ENCODE data around the gene DGKZ.

Gene DGKZ

DNA sequence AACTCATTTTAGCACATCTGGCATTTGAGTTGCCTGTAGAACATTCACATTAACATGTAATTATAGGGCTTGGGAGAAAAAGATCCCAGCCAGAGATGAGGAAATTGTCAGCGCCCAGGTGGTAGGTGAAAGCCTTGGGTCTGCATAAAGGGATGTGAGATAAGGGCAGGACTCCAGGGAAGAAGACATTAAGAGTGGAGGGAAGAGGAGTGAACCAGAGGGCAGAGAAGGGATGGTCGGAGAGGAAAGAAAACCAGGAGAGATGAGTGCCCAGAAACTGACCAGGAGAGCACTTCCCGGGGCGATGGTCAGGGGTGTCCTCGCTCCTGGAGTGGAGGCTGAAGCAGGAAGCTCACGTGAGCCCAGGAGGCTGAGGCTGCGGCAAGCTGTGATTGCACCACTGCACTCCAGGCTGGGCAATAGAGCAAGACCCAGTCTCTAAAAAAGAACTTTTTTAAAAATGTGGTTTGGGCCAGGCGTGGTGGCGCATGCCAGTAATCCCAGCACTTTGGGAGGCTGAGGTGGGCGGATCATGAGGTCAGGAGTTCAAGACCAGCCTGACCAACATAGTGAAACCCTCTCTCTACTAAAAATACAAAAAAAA is 20.3 kb upstream of the DGKZ start:
- DNase-seq = no peak

- peak; percentile 38 for DNase-seq
Observed at GRCh38 chr11:46327829-46328228, 19.4 kb upstream of the DGKZ start.

- DNase-seq = no peak
Observed at GRCh38 chr11:46330154-46330553, 17.1 kb upstream of the DGKZ start.

DNA sequence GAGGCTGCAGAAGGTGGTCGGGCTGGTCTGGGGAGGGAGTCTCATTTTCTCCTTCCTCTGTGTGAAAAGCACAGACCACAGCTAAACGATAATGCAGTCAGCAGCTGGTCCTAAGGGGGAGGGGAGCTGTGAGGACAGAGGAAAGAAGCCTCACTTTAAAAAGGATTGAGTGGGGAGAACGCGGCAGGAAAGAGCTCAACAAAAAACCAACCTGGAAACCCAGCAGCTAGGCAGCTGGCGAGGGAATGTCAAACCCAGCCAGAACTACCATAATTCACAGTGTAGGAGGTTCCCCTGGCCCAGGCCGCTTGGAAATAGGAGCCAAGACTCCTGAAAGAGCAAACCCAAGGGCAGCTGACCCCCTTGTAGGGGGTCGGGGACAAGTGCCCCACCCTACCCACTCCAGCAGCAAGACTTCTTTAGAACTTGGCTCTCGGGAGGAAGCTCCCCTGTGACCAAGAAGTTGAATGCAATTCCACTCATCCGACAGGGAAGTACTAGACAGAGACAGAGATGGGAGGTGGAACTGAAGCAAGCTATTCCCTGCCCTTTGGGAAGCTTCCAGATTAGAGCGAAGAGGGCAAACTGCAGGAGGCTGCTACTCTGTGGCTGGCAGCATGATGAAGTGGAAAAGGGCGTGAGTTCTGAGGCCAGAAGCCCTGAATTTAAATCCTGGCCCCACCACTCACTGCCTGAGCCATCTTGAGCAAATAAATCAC is 16.5 kb upstream of the DGKZ start:
- DNase-seq = no peak

DNA sequence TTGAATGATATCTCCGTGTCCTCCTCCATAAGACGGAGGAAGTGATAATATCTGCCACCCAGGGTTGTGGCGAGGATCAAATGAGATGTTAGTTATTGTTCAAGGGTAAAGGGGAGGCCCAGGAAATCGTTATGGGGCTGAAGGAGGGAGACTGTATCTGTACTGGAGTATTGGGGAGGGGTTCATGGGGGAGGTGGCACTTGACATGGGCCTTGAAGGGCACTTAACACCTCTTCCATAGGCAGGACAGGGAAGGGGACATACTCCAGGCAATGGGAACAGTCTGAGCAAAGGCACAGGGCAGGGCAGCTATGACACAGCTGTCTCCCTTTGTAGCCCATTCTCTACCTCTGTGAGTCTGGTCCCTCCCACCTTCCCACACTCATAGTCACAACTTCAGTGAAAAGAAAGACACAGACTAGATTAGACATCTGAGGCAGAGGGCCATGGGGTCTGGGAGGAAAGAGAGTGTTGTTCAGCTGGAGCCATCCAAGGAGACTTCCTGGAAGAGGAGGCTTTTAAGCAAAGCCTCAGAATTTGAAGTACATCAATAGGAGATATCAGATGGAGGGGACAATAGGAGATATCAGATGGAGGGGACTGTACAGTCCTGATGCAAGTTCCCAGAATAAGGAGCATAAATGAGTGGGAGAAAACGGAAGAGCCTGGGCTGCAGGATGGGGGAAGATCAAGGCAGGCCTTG is 15.8 kb upstream of the DGKZ start:
- no peak for DNase-seq

- no peak for DNase-seq
Observed at GRCh38 chr11:46332093-46332567, 15.1 kb upstream of the DGKZ start.

GRCh38 chr11:46332568-46333393 is 14.5 kb upstream of the DGKZ start:
- DNase-seq = no peak

DNA sequence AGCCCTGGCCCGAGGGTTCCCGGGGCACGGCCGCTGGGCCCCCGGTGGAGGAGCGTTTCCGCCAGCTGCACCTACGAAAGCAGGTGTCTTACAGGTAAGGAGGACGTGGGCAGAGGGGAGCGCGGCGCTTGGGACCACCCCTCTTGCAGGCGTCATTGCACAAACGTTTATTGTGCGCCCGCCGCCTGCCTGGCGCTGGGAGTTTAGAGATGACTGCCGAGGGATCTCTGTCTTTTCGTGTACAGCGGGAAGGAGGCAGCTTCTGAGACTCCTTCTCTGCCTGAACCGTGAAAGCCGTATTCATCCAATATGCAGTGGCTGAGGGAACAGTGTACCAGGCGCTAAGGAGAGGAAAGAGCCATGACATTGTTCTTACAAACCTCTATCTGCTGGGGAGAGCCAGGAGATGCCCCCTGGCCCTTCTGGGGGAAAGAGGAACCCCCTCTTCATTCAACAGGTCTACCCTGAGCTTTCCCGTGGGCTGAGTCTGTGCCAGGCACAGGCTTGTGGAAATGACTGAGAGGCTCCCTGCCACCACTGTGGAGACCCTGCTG is 13.8 kb upstream of the DGKZ start:
- no peak for DNase-seq

GRCh38 chr11:46334211-46334610 is 13.1 kb upstream of the DGKZ start:
- DNase-seq = no peak

GRCh38 chr11:46335271-46335670 is 12.0 kb upstream of the DGKZ start:
- DNase-seq = no peak

- DNase-seq = peak; percentile 29
Observed at GRCh38 chr11:46335890-46336562, 11.2 kb upstream of the DGKZ start.

GRCh38 chr11:46336563-46337180 is 10.6 kb upstream of the DGKZ start:
- no peak for DNase-seq

DNA sequence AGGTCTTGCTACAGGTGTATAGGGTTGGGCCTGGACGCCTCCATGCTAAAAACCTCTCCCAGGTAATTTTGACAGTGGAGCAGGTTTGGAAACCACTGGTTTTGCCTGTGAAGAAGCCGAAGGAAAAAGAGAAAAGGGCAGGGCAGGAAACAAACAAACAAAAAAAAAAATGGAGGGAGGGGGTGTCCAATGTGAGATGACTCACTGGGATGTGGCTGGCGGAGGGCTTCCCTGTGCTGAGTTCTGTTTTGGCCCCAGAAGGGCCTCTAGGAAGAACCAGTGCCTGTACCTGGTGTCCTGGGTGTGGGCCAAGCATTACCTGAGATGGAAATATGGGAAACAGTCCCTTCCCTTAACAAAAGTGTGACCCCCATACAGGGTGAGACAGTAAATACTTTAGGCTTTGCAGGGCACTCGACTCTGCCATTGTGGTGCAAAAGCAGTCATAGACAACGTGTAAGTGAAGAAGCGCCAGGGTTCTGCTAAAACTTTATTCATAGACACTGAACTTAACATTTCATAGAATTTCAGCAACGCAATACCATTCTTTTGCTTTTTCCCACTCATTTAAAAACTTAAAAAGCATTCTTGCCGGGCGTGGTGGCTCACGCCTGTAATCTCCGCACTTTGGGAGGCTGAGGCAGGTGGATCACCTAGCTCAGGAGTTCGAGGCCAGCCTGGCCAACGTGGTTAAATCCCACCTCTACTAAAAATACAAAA is 9.5 kb upstream of the DGKZ start:
- no peak for DNase-seq

- DNase-seq = no peak
Observed at GRCh38 chr11:46338636-46338987, 8.7 kb upstream of the DGKZ start.

GRCh38 chr11:46338988-46339666 is 8.1 kb upstream of the DGKZ start:
- peak; percentile 51 for DNase-seq

- no peak for DNase-seq
Observed at GRCh38 chr11:46339816-46340215, 7.4 kb upstream of the DGKZ start.

DNA sequence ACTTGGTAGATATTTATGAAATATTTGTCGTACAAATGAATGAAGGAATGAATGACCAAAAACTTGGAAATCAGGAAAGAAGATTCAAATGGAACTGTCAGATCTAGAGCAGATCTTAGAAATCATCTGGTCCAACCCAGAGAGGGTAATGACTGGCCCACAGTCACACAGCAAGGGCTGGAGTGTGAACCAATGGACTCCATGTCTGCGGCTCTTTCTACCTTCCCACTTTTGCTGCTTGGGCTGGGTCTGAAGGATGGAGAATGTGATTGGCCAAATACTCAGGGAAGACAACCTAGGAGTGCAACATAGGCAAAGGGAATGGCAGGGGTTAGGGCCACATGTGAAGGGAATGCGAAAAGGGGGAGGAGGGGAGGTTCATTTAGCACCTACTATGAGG is 5.8 kb upstream of the DGKZ start:
- DNase-seq = no peak

DNA sequence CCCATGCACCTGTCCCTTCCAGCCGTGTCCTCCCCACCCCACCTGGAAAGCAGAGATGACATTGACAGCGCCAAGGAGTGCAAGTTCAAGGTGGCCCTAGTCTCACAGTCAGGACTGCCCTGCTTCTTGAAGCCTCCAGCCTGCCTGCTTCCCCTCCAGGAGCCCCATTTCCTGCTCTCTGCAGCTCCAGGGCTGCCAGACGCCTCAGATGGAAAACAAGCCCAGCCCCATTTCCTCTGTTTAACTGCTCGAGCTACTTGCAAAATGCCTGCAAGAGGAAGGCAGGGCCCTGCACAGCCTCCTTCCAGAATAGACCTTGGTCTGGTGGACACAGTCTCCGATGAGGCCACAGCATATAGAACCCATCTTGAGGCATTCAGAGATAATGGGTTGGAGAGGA is 5.0 kb upstream of the DGKZ start:
- DNase-seq = no peak

DNA sequence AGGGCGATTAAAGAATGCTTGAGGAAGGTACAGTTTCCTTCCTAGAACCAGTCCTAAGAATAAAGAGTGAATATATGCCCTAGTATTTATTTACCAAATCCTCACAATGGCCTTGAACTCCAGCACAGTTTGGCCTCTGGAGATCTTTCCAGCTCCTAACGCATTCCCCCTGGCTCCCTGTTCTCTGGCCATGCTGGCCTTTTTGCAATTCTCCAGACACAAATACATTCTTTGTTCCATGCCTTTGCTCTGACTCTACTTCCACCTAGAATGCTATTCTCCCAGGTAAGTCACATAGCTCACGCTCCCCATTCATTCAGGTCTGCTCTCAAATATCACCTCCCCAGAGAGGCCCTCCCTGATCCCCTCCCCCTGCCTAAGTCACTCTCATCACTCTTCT is 3.7 kb upstream of the DGKZ start:
- no peak for DNase-seq

DNA sequence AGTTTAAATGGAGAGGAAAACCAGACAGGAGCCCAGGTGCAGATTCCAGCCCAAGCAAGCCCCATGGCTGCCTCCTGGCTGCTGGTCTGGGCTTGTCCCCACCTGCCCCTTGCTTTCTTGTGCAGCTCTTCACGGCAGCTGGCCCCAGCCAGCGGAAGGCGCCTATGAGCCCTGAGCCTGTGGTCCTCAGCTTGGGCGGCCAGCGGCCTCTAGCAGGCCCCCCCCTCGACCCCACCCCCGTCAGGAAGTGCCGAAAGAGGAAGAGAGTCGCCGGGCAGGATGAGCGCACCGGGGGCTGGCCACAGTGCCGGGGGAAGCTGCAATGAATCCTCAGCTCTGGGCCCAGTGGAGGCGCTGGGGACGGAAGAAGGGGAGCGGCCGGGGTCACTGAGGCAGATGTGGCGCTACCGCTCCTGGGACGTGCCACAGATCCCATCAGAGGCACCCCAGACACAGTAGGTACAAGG is 2.1 kb upstream of the DGKZ start:
- no peak for DNase-seq
